GM21526 (cell line): Measurements from ENCODE around the gene OPRM1.
"Not testable (repeated sequence)": the region's sequence is repeated elsewhere in the genome, so short reads cannot be mapped to it uniquely, and the experiment has no call there.

Experiments used
- ATAC-seq: cut with Tn5 transposase; IDR thresholded peaks from one replicate; pipeline ENCODE4 v1.9.1; 2021; ENCODE audit warnings: moderate library complexity; ENCODE audit not compliant: unreplicated experiment, low FRiP score

The OPRM1 gene

GRCh38 chr6:154197196-154197860, 158.3 kb downstream of the OPRM1 start:
- ATAC-seq: no peak

GRCh38 chr6:154201688-154202087, 162.6 kb downstream of the OPRM1 start:
- ATAC-seq: not testable (repeated sequence)

- no peak for ATAC-seq
These were observed 163.3 kb downstream of the OPRM1 start for GRCh38 chr6:154202339-154202738.

GRCh38 chr6:154202958-154203357, 163.9 kb downstream of the OPRM1 start:
- ATAC-seq: no peak

GRCh38 chr6:154206141-154206540, 167.1 kb downstream of the OPRM1 start:
- no peak for ATAC-seq

- no peak for ATAC-seq
These were observed 168.0 kb downstream of the OPRM1 start for GRCh38 chr6:154206996-154207395.

GRCh38 chr6:154209555-154209954, 170.5 kb downstream of the OPRM1 start:
- ATAC-seq: no peak

GRCh38 chr6:154210678-154211077, 171.6 kb downstream of the OPRM1 start:
- ATAC-seq: no peak

GRCh38 chr6:154213782-154214181, 174.7 kb downstream of the OPRM1 start:
- no peak for ATAC-seq

GRCh38 chr6:154218301-154218700, 179.3 kb downstream of the OPRM1 start:
- no peak for ATAC-seq

GRCh38 chr6:154218787-154219186, 179.7 kb downstream of the OPRM1 start:
- ATAC-seq: no peak

GRCh38 chr6:154219250-154219649, 180.2 kb downstream of the OPRM1 start:
- no peak for ATAC-seq

GRCh38 chr6:154222716-154223115, 183.7 kb downstream of the OPRM1 start:
- no peak for ATAC-seq

- ATAC-seq: no peak
These were observed 184.3 kb downstream of the OPRM1 start for GRCh38 chr6:154223296-154223695.

GRCh38 chr6:154226461-154226860, 187.4 kb downstream of the OPRM1 start:
- ATAC-seq: no peak

GRCh38 chr6:154227862-154228520, 189.0 kb downstream of the OPRM1 start:
- ATAC-seq: no peak

- no peak for ATAC-seq
These were observed 189.5 kb downstream of the OPRM1 start for GRCh38 chr6:154228521-154228905.

GRCh38 chr6:154229786-154230185, 190.7 kb downstream of the OPRM1 start:
- ATAC-seq: peak; percentile 75

- ATAC-seq: no peak
These were observed 191.4 kb downstream of the OPRM1 start for GRCh38 chr6:154230393-154230792.

GRCh38 chr6:154230910-154231595, 192.0 kb downstream of the OPRM1 start:
- no peak for ATAC-seq

GRCh38 chr6:154232013-154232910, 193.2 kb downstream of the OPRM1 start:
- no peak for ATAC-seq
